Memory B cell (primary cell): ENCODE data around the gene RFX1.
A peak's percentile ranks its signal among the peaks of the same experiment; 100 is the strongest.
"Not testable (repeated sequence)": the region's sequence is repeated elsewhere in the genome, so short reads cannot be mapped to it uniquely, and the experiment has no call there.

Experiments used
- ATAC-seq: fragments of 150-1000 bp; cut with Tn5 transposase; 2 replicates; pipeline ENCODE4 v1.10.0; 2021; ENCODE audit warnings: low read depth, mild to moderate bottlenecking, moderate library complexity
- DNase-seq, 2 donors: peaks; one replicate each; pipeline ENCODE4 v3.0.0; 2022; ENCODE audit warnings: low spot score in 2 of 2
- H3K27ac Mint-ChIP-seq: one replicate; pipeline ENCODE4 v1.8.0; 2022; ENCODE audit warnings: mild to moderate bottlenecking, moderate library complexity, mixed read lengths
- H3K27me3 Mint-ChIP-seq: one replicate; pipeline ENCODE4 v1.8.0; 2022; ENCODE audit warnings: mixed read lengths
- H3K36me3 Mint-ChIP-seq: one replicate; pipeline ENCODE4 v1.8.0; 2022; ENCODE audit warnings: mild to moderate bottlenecking, mixed read lengths
- H3K4me1 Mint-ChIP-seq: one replicate; pipeline ENCODE4 v1.8.0; 2022; ENCODE audit warnings: mixed read lengths
- H3K4me3 Mint-ChIP-seq: one replicate; pipeline ENCODE4 v1.8.0; 2022; ENCODE audit warnings: mild to moderate bottlenecking, moderate library complexity, mixed read lengths
- H3K9me3 Mint-ChIP-seq: one replicate; pipeline ENCODE4 v1.8.0; 2022; ENCODE audit warnings: mixed read lengths

The RFX1 gene

GRCh38 chr19:13982773-13983172 lies 23.3 kb downstream of the RFX1 start:
- ATAC-seq (no peak), DNase-seq (no peak)
- H3K36me3 Mint-ChIP-seq: peaks cover 2% of the 10 kb centered on the region
- H3K9me3 Mint-ChIP-seq: no peaks in the 10 kb centered on the region
- H3K4me1 Mint-ChIP-seq: peaks cover 44% of the 10 kb centered on the region
- no peaks in the 10 kb centered on the region for H3K27me3 Mint-ChIP-seq
- H3K4me3 Mint-ChIP-seq: peak overlapping the region; percentile 58
- no peak overlapping the region for H3K27ac Mint-ChIP-seq

DNA sequence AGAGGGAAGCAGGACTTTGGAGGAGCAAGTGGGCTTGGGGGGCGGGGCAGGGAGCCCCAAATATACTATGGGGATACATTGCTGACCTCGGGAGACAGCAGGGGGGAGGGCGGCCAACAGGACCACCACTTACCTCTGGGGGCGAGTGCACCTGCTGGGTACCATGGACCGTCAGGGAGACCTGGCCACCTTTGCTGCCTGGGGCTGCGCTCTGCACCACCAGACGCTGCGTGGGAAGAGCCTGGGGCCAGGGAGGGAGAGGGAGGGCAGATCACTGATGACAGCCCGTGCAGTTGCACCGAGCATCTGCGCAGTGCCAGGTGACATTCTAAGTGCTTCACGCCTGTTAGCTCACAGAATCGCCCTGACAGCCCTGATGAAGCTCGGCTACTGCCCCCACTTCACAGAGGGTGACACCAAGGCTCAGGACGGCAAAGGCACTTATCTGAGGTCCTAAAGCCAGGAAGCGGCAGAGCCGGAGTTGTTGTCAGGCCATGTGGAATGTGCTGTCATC lies 24.1 kb downstream of the RFX1 start:
- H3K27ac Mint-ChIP-seq: peak overlapping the region; percentile 70
- H3K9me3 Mint-ChIP-seq: no peaks in the 10 kb centered on the region
- peak overlapping the region; percentile 62 for H3K4me3 Mint-ChIP-seq
- no peak for ATAC-seq
- DNase-seq: no peak
- H3K36me3 Mint-ChIP-seq: peaks cover 2% of the 10 kb centered on the region
- H3K27me3 Mint-ChIP-seq: no peaks in the 10 kb centered on the region
- peaks cover 39% of the 10 kb centered on the region for H3K4me1 Mint-ChIP-seq

DNA sequence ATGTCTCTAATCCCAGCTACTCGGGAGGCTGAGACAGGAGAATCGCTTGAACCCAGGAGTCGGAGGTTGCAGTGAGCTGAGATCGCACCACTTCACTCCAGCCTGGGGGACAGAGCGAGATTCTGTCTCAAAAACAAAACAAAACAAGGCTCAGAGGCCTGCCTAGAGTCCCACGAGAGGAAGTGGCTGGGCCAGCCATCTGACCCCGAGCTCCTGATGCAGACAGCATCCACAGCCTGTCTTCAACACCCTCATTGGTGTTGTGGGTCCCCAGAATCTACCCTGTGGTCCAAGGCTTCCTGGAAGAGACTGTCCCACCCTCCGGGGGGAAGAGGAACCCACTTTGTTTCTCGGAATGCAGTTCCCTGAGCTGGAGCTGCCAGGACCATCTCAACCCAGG lies 24.7 kb downstream of the RFX1 start:
- Mint-ChIP-seq H3K36me3 (peaks cover 2% of the 10 kb centered on the region), H3K4me3 (peak overlapping the region; percentile 62), H3K27ac (peak overlapping the region; percentile 70)

DNA sequence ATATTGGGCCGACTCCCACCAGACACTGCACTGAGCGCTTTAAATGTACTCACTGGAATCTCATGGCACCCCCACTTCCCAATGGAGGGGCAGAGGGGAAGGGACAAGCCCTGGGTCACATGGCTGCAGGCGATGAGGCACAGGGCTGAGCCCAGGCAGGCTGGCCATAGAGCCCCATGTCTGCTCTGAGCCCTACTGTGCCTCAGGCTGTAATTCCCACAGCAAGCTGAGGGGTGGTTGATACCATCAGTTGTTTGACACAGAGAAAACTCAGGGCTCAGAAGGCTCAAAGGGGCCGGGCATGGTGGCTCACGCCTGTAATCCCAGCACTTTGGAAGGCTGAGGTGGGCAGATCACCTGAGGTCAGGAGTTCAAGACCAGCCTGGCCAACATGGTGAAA lies 25.1 kb downstream of the RFX1 start:
- Mint-ChIP-seq H3K9me3 (no peaks in the 10 kb centered on the region), H3K4me3 (peak overlapping the region; percentile 44), H3K27ac (peak overlapping the region; percentile 70), H3K36me3 (peaks cover 4% of the 10 kb centered on the region), H3K27me3 (no peaks in the 10 kb centered on the region), H3K4me1 (peaks cover 32% of the 10 kb centered on the region)
- DNase-seq (no peak), ATAC-seq (no peak)

More for the DNA sequence above, 24.7 kb downstream of the RFX1 start:
- DNase-seq (no peak), ATAC-seq (no peak)
- Mint-ChIP-seq H3K4me1 (peaks cover 34% of the 10 kb centered on the region), H3K9me3 (no peaks in the 10 kb centered on the region), H3K27me3 (no peaks in the 10 kb centered on the region)

DNA sequence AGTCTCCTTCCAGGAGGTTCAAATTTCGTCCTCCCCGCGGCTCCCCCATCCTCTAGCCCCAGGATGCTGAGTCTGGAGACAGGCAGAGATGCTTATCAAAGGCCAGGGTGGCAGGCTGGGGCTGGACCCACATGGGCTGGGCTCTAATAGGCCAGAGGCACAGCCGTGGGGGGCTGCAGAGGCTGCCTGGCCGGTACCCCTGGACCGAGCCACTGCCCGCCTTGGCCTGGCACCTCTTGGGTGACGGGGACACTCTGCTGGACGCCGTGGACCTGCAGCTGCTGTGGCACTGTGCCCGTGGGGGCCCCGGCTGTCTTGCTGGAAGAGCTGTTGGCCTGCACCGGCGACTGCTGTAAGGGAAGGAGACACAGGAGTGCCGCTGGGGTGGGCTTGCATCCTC lies 25.8 kb downstream of the RFX1 start:
- Mint-ChIP-seq H3K4me1 (peaks cover 33% of the 10 kb centered on the region), H3K27me3 (no peaks in the 10 kb centered on the region), H3K27ac (no peak overlapping the region), H3K9me3 (no peaks in the 10 kb centered on the region), H3K36me3 (peaks cover 4% of the 10 kb centered on the region), H3K4me3 (no peak overlapping the region)
- DNase-seq: no peak
- ATAC-seq: no peak

- peak overlapping the region; percentile 77 for H3K27ac Mint-ChIP-seq
- H3K27me3 Mint-ChIP-seq: no peaks in the 10 kb centered on the region
- H3K36me3 Mint-ChIP-seq: peaks cover 4% of the 10 kb centered on the region
- ATAC-seq: no peak
- no peaks in the 10 kb centered on the region for H3K9me3 Mint-ChIP-seq
- no peak for DNase-seq
- H3K4me3 Mint-ChIP-seq: peak overlapping the region; percentile 65
- peaks cover 30% of the 10 kb centered on the region for H3K4me1 Mint-ChIP-seq
Measured at GRCh38 chr19:13979686-13980085, 26.4 kb downstream of the RFX1 start.

DNA sequence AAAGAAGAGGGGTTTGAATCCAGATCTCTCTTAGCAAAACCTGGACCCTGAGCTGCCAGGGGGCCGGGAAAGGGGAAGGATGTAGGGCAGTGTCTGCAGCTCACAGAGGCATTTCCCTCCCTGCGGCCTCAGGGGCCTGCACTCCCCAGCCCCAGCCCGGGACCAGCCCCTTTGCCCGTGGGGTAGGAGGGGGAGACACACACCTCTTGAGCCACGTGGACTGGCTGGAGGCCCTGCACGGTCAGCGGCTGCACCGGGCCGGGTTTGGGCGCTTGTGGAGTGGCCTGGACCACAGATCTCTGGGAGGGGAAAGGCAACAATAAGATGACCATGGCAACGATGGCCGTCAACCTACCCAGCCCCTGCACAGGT lies 26.9 kb downstream of the RFX1 start:
- H3K36me3 Mint-ChIP-seq: peaks cover 6% of the 10 kb centered on the region
- H3K27ac Mint-ChIP-seq: peak overlapping the region; percentile 77
- H3K9me3 Mint-ChIP-seq: no peaks in the 10 kb centered on the region
- H3K4me3 Mint-ChIP-seq: peak overlapping the region; percentile 65
- peak; percentile 21 for ATAC-seq
- no peak for DNase-seq
- H3K4me1 Mint-ChIP-seq: peaks cover 33% of the 10 kb centered on the region
- no peaks in the 10 kb centered on the region for H3K27me3 Mint-ChIP-seq

GRCh38 chr19:13978351-13979243 lies 27.5 kb downstream of the RFX1 start:
- peak overlapping the region; percentile 72 for H3K4me3 Mint-ChIP-seq
- peak overlapping the region; percentile 90 for H3K27ac Mint-ChIP-seq
- ATAC-seq: peak; percentile 40
- peaks cover 35% of the 10 kb centered on the region for H3K4me1 Mint-ChIP-seq
- H3K36me3 Mint-ChIP-seq: peaks cover 9% of the 10 kb centered on the region
- no peaks in the 10 kb centered on the region for H3K27me3 Mint-ChIP-seq
- H3K9me3 Mint-ChIP-seq: no peaks in the 10 kb centered on the region
- DNase-seq: no peak

DNA sequence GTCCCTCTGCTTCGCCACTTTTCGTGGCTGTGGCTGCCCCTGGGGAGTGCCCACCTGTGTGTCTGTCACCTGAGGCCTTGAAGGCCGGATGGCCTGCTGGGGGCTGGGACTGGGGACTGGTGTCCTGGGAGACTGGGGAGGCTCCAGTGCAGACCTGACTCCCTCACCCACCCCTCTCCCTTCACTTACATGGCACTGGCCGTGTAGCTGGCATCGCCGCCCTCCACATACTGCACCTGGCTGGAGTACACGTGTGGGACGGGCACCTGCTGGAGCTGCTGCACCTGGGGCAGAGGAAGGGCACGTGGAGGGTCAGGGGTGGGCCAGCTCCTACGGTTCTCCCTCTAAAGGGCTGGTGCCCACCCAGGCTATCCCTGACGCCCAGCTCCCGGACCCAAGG lies 28.3 kb downstream of the RFX1 start:
- peaks cover 9% of the 10 kb centered on the region for H3K36me3 Mint-ChIP-seq
- ATAC-seq (no peak), DNase-seq (no peak)
- H3K4me1 Mint-ChIP-seq: peaks cover 29% of the 10 kb centered on the region
- H3K27me3 Mint-ChIP-seq: no peaks in the 10 kb centered on the region
- H3K4me3 Mint-ChIP-seq: peak overlapping the region; percentile 72
- H3K9me3 Mint-ChIP-seq: no peaks in the 10 kb centered on the region
- H3K27ac Mint-ChIP-seq: peak overlapping the region; percentile 90

DNA sequence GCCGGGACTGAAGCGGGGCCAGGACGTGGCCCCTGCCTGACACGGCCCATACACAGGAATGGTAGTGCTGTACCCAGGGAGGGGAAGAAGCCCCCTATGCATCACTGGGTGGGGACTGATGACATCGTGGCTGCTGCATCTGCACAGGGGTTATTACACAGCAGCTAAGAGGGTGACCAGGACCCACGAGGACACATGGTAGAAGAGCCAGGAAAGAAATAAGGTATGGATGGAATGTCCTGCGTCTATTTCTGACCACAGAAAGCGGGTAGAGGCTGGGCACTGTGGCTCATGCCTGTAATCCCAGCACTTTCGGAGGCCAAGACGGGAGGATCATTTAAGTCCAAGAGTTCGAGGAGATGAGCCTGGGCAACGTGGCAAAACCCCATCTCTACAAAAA lies 29.7 kb downstream of the RFX1 start:
- Mint-ChIP-seq H3K9me3 (no peaks in the 10 kb centered on the region), H3K4me1 (peaks cover 22% of the 10 kb centered on the region), H3K27me3 (no peaks in the 10 kb centered on the region), H3K4me3 (no peak overlapping the region), H3K27ac (no peak overlapping the region), H3K36me3 (peaks cover 10% of the 10 kb centered on the region)
- DNase-seq: no peak
- ATAC-seq: no peak

GRCh38 chr19:13975870-13976269 lies 30.2 kb downstream of the RFX1 start:
- ATAC-seq (no peak), DNase-seq (no peak)
- Mint-ChIP-seq H3K27me3 (no peaks in the 10 kb centered on the region), H3K4me1 (peaks cover 19% of the 10 kb centered on the region), H3K27ac (peak overlapping the region; percentile 14), H3K4me3 (no peak overlapping the region), H3K9me3 (no peaks in the 10 kb centered on the region), H3K36me3 (peaks cover 10% of the 10 kb centered on the region)

- Mint-ChIP-seq H3K36me3 (peaks cover 12% of the 10 kb centered on the region), H3K27ac (peak overlapping the region; percentile 10), H3K9me3 (no peaks in the 10 kb centered on the region), H3K4me3 (no peak overlapping the region), H3K27me3 (no peaks in the 10 kb centered on the region), H3K4me1 (peaks cover 13% of the 10 kb centered on the region)
- DNase-seq: no peak
- peak; percentile 54 for ATAC-seq
Measured at GRCh38 chr19:13974073-13974472, 32.0 kb downstream of the RFX1 start.

- DNase-seq, ATAC-seq, H3K9me3 Mint-ChIP-seq, H3K4me3 Mint-ChIP-seq, H3K27ac Mint-ChIP-seq, H3K27me3 Mint-ChIP-seq: not testable (repeated sequence)
- H3K4me1 Mint-ChIP-seq: peaks cover 13% of the 10 kb centered on the region
- peaks cover 17% of the 10 kb centered on the region for H3K36me3 Mint-ChIP-seq
Measured at GRCh38 chr19:13973479-13973878, 32.6 kb downstream of the RFX1 start.

GRCh38 chr19:13972368-13973155 lies 33.6 kb downstream of the RFX1 start:
- Mint-ChIP-seq H3K27me3 (no peaks in the 10 kb centered on the region), H3K4me1 (peaks cover 11% of the 10 kb centered on the region), H3K27ac (no peak overlapping the region), H3K4me3 (no peak overlapping the region), H3K36me3 (peaks cover 17% of the 10 kb centered on the region), H3K9me3 (no peaks in the 10 kb centered on the region)
- DNase-seq (no peak), ATAC-seq (no peak)
